HG02798 (cell line): ENCODE measurements around the gene FARSB.

Experiments used
- ATAC-seq: cut with Tn5 transposase; IDR thresholded peaks from one replicate; pipeline ENCODE4 v1.9.1; 2021; ENCODE audit warnings: mild to moderate bottlenecking; ENCODE audit not compliant: unreplicated experiment, poor library complexity

The FARSB gene

DNA sequence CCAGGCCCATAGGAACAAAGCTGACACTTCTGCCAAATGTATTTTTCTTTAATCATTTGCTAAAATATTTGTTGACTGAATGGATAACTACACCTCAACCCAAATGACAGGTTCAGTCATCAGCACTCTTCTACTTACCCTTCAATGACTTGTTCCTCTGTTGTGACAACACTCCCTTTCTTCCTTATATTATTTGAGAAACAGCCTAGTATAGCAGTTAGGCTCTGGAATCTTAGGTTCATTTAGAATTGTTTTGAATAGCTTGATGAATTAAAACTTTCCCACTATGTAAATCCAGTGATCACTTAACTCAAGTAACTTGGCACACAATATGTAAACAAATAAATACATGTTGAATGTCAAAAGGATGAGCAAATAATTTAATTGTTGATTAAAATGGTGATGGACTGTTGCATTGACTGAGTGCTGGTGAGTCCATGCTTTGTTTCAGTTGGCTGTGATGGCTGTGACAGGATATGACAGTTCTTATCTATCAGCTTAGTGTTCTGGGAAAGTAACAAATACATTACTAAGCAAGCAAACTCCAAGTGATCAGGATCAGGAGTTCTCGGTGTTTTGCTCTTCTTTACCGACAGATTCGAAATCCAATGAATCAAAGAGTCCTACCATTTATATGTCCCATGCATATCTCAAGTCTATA, 12.7 kb upstream of the FARSB start:
- no peak for ATAC-seq

DNA sequence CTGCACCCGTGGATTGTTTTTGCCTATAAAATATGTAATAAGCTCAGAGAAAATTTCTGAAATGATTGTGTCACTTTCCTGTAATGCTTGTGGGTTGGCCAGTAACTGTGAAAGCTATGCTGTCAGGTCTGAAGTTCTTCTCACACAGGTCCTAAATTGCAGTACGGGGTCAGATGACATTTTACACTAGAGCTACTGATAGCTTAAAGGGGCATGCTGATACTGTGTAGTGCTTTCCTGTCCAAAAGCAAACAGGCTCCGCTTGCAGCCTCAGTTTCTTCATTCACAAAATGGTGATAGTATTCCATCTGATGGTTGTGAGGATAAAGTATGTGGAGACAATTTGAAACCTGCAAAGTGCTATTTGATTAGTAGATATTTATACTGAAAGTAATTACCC, 7.6 kb upstream of the FARSB start:
- ATAC-seq: no peak

DNA sequence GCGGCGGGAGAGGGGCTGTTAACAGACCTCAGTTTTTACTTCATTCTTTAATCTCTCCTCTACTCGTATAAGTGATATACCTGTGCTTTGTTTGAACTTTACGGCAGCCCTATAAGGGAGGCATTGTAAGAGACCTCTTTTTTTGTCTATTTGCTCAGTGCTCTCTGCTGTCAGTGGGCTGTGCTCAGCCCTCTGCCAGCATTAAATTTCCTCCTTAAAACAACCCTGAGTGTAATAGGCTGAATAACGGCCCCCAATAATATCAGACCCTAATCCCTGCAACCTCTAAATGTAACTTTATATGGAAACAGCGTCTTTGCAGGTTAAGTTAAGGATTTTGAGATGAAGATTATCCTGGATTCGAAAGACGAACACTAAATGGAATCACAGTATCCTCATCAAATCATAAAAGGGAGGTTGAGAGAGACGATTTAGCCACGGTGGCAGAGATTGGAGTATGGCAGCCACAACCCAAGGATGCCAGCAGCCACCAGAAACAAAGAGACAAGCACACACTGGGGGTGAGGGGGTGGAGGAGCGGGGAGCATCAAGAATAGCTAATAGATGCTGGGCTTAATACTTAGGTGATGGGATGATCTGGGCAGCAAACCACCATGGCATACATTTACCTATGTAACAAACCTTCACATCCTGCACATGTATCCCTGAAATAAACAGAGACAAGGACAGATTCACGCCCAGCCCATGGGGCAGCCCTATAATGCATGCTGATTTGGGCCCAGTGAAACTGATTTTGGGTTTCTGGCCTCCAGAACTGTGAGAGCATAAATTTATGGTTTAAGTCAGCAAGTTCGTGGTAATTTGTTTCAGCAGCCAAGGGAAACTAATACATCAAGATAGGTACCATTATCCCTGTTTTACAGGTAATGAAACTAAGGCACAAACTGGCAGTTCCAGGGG, 894 bp upstream of the FARSB start:
- ATAC-seq: peak; percentile 30

DNA sequence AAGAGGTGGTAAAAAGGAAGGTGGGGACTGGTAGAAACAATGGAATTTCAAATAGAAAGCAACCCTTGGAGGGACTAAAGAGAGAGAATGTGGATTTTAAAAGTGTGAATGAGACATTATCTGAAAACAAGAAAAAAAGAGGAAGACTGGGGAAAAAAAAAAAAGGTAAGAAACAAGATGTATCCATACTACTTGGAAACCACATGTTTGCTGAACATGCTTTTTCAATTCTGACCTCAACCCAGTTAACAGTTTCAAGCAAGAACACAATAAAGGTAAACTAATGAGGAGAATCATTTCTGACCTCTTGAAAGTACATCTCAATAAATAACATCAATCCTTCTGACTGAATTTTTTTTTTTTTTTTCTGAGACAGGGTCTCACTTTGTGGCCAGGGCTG, 2.6 kb downstream of the FARSB start:
- ATAC-seq: no peak

DNA sequence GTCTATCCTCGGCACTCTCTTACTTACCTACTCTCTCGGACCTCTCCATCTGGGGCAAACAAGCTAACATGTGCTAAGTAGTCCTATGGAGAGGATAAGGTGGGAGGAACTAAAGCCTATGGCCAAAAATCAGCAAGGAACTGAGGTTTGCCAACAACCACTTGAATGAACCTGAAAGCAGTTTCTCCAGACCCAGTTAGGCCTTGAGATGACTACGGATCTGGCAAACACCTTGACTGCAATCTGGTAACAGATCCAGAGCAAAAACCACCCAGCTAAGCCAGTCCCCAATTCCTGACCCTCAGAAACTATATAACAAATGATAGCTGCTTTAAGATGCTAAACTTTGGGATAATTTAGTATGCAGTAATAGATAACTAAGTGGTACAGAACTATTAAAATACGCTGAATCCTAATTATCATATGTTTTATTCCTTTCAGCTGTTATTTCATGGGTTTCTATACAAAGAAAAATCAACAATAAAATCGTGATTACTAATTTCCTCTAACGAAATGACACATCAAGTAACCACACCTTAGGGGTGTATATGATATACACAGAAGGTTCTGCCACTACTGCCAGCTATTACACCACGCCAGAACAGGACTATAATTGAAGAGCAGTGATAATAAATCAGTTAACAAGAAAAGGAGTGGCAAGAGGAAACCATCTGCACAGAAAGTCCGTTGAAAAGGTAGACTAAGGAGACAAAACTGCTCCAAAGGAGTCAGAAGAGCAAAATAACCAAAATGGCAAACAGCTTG, 3.2 kb downstream of the FARSB start:
- ATAC-seq: no peak

DNA sequence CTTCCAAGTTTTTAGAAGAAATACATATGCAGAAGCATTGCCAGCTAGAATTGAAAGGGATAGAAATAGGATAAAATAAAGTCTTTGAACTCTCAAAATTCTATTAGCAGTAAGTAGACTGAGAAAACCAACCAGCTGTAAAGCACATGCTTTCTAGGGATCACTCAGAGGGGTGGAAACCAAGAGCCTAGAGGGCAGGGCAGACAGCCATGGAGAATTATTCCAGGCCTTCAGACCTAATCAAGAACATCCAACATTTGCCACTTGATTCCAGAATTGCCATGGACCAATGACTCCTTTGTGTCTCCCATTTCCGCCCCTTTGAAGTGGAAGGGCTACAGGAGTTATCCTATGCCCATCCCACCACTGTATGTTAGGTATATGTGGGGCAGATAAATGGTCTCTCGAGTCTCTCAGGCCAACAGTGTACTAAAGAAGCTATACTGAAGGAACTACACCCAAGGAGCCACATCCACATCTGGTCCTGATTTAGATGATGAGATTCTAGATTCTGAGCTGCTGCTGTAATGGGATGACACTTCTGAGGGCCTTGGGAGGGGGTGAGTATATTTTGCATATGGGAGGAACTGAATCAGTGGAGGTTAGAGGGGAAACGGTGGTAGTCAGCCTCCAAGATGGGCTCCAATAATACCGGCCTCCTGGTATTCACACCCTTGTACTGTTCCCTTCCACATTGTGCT, 4.0 kb downstream of the FARSB start:
- ATAC-seq: no peak

DNA sequence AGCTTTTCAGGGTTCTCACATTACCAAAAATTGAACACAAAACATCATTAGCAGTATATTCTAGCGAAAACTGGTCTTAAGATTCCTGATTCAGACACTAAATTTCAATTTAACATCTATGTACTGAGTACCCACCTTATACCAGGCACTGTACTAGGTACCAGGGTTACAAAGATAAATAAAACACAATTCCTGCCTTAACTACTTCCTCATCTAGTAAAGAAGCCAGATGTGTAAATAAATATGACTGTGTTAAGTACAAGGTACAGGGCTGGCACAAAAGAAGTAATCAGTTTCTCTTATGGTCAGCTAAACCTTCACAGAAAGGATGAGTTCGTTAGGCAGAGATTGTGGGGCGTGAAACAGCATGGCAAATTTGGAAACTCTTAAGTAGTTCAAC, 6.1 kb downstream of the FARSB start:
- no peak for ATAC-seq

DNA sequence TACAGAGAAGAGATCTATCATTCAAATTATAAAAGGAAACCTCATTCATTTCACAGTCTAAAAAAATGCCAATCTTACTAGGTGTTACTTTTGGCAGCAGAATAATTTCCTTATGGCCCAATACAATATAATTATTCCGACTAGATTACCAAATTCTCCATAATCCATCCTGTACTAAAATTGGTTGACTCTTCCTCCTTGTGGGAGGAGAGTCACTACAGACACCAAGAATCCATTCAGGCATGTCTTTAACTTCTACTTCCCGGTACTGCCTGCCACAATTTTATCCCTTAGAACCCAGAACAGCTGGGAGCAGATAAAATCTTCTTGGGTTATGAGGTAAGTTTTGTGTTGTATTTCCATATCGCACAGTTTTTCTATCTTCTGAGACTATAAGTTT, 9.9 kb downstream of the FARSB start:
- ATAC-seq: no peak

DNA sequence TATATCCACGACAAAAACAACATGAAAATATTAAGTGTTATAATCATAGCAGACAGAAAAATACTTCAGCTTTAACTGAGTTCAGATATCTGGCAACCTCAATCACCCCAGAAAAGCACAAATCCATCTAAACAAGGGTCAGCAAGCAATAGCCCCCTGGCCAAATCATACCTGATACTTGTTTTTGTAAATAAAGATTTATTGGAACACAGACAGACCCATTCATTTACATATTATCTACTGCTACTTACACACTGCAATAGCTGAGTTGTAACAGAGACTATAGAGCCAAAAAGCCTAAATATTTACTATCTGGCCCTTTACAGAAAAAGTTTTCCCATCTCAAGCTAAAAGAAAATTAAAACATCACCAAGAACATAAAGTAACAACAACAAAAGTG, 12.8 kb downstream of the FARSB start:
- ATAC-seq: no peak

DNA sequence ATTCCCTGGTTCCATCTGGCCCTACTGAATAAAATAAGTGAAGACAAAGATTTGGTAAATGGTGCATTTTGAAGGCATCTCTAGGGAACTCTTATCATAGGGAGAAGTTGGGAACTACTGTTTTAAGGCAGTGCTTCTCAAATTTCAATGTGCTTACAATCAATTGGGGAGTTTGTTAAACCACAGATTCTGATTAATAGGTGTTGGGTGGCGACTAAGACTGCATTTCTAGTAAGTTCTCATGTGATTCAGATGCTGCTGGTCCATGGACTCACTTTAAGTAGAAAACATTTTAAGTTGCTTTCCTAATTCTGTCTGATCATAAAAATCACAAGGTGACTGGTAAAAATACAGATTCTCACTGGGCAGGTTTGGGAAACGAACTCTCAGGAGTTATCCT, 14.6 kb downstream of the FARSB start:
- no peak for ATAC-seq

DNA sequence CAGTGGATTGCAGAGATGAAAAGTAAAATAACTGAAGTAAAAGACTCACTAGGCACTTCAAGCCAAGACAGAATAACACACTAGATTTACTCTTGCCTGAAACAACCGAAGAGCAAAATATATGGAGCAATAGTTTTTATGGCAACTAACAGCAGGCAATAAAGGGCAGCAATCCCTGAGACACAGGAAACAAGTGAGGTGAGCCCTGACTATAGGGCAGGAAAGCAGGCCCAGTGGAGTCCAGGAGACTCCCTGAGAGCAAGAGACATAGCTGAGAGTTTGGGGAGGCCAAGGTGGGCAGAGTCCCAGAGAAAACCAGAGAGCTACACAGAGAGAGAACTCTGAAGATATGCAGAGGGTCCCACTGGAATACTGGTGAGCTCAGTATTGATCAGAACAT, 18.8 kb downstream of the FARSB start:
- ATAC-seq: no peak

DNA sequence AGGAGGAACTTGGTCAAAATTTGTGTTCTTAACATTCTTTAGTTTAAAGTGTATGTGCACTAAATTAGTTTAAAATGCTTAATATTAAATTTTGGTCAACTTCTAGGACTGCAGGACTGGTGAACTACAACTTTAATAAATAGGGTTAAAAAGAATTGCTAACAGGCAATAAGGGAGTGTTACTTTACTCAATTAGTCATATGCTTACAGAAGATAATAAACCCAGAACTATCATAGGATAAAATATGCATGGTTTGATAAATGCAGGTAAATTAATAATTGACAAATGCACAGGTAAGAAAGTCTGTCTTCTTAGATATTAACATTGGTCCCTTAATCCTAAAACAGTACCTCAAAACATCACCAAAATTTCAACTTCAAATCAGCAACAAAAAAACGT, 20.6 kb downstream of the FARSB start:
- ATAC-seq: no peak

DNA sequence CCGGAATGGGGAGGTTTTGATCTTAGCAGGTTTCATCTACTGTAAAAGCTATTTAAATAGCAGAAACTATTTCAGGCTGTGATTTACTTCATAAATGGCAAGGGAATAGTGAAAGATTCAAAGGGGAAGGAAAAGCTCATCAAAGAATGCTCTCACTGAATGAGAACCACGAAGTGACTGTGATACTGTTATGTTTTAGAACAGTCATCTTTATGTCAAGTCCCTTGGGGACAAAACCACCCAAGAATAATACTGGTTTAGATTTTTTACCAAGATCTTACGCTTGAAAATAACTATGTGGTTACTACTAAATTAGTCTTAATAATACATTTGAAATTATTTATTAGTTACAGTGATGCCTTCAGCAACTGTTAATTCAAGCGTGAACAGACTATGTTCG, 28.1 kb downstream of the FARSB start:
- no peak for ATAC-seq

DNA sequence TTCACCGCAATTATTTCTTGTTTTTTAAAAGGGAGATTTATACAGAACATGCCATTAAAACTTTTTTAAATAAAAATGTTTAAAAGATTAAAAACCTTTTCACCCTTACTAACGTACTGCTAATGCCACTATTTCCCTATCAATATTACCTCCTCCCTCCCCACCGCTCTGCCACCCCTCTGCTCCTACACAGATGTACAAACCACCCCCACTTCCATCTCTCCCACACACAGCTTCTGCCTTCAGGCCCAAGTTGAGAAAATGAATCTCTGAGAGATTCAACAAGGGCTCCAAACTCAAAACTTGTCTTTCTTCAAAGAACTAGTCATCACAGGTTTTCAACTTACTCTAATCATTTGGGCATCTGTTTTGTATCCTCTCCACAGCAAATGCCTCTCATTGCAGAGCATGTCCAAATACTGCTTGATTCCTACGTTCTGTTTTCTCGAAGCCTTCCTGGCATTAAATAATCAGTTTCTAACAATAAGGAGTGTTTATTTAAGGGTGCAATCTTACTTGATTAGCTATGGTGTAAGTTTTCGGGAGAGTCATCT, 32.1 kb downstream of the FARSB start:
- no peak for ATAC-seq

DNA sequence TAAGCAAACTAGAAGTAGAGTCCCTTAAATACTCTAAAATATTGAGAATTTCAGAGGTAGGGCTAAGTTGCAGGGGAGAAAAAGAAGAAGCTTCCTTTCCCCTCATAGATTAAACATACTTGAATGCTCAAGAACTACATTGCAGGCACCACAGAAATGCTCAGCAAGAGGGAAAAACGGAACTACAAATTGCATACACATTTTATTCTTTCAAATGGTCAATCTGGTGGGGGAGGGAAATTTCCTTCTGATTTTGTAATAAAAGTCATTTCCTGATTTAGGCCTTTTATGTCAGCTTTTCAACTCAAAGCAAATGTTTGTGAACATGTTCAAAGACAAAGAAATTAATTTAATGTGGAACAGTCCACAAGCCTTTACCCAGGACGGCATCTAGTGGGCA, 33.0 kb downstream of the FARSB start:
- ATAC-seq: no peak

DNA sequence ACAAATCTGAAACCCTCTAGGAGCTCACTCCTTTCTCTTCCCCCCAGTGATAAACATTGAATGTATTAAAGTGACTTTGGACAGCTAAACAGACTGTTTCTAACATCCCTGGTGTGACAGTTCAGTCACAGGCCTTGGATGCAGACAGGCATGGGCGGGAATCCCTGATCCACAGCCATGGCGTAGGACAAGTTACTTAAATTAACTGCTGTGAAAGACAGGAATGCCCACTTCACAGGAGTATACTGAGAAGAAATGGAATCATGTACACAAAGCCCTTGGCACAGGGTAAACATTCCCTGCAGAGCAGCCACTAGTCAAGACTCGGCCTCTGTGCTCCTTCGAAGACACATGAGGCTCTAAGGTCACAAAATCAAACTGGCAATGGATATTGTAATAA, 34.0 kb downstream of the FARSB start:
- no peak for ATAC-seq

DNA sequence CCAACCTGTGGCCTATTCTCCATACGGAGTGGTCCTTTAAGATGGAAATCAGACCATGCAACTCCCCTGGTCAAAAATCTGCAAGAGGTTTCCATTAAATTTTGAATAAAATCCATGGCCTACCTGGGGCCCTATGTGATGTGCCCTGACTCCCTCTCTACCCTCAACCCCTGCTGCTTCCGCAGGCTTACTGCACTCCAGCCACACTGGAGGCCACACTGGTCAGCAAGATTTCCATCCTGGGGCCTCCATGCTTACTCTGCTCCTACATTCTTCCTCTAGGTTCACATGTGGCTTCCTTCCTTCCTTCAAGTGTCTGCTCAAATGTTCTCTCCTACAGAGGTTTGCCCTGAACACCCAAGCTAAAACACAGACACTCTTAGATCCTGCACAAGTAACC, 40.6 kb downstream of the FARSB start:
- no peak for ATAC-seq

DNA sequence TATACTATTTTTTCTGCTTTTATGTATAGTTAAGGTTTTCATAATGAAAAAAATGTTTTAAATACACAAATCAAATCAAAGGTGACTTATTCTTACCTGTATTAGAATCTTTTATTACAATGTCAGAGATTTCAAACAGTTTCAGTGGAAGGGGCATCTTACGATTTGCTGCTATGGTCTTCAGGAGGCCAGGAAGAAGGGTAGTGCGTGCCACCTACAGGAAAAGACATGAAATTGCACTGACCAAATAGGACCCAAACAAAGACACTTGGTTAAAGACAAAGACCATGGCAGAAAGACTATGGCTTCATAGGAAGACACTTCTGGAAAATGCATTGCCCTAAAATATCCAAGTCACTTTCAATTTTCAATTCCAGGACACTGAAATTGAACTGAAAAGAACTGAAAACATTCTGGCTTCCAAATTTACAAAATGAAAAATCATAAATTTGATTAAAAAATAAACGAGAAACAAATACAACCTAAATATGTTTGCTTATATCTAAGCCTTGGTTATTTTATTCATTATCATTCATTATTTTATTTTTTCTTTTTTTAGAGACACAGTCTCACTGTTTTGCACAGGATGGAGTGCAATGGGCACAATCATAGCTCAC, 42.1 kb downstream of the FARSB start:
- peak; percentile 88 for ATAC-seq

DNA sequence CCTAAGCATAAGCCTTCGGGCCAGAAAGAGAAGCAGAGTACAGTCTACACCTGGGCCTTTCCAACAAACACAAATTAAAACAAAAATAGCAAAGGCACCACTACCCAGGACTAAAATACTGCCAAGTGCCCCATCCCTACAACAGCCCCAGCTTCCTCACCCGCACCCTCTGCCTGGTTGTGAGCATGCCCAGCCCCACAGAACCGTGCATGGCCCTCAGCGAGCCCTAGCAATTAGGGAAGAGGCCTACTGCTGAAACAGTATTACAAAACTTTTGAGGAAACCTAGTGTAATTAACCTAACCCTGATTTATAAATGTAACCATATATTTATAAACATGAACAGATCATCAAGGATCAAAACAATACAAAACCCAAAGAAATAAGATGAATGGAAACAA, 44.2 kb downstream of the FARSB start:
- no peak for ATAC-seq

DNA sequence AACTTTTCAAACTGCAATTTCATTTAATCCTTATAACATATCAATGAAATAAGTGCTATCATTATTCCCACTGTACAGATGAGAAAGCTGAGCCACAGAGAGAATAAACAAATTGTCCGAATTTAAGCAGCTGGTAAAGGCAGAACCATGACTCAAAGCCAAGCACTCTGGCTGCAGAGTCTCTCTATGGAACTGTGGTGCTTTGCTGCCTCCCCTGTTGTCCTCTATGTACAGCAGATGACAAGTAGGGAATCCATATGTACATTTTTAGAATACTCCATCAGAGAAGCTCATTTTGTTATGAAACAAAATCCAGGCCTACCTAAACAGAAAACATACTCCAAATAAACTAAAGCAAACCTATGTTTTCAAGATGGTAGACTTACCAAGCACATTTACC, 45.1 kb downstream of the FARSB start:
- ATAC-seq: no peak
